ENCODE data around the gene ANKRD55. TPM values are rescaled to one million over a fixed set of nuclear protein-coding genes. Genes with fewer than 3 reads are reported as not detected.

ANKRD55 gene
- total and polyA plus RNA-seq, 2 donors from 2014 or later, result 0.26 to 1.2 TPM

GRCh38 chr5:56053363-56053762 lies 179.8 kb downstream of the ANKRD55 start:
- Histone ChIP-seq H3K27me3 (ENCODE audit: control insufficient read depth, insufficient read depth, low read length) (no peaks in the 10 kb centered on the region), H3K4me3 (ENCODE audit: low read length in 3 of 3) (no peak overlapping the region), H3K36me3 (ENCODE audit: control insufficient read depth in 2 of 3, insufficient read depth in 3 of 3, low read length in 3 of 3) (no peaks in the 10 kb centered on the region), H3K4me1 (ENCODE audit: control insufficient read depth in 2 of 3, insufficient read depth in 2 of 3, low read depth in 1 of 3, low read length in 3 of 3) (peaks cover 3 to 10% (median 6%) of the 10 kb centered on the region in 3 donors), H3K9me3 (ENCODE audit: control insufficient read depth in 2 of 3, insufficient read depth in 1 of 3, low read length in 3 of 3) (peaks cover 0 to 14% (median 0%) of the 10 kb centered on the region in 3 donors), H3K9ac (ENCODE audit: low read length in 3 of 3) (no peak overlapping the region), H3K27ac (ENCODE audit: low read depth in 2 of 2, low read length in 2 of 2) (no peak overlapping the region)
- FAIRE-seq (no peak), DNase-seq (no peak)
- TF ChIP-seq CTCF (IDR thresholded peaks at IDR 0.05; ENCODE audit: borderline replicate concordance, extremely low read depth, insufficient read depth), result no peak
- intact Hi-C loops (cut with DNase I), result no loop called here

GRCh38 chr5:56052735-56053134 lies 180.4 kb downstream of the ANKRD55 start:
- Histone ChIP-seq H3K4me3 (ENCODE audit: low read length in 3 of 3) (no peak overlapping the region), H3K27ac (ENCODE audit: low read depth in 2 of 2, low read length in 2 of 2) (no peak overlapping the region), H3K4me1 (ENCODE audit: control insufficient read depth in 2 of 3, insufficient read depth in 2 of 3, low read depth in 1 of 3, low read length in 3 of 3) (peaks cover 0 to 10% (median 3%) of the 10 kb centered on the region in 3 donors), H3K9me3 (ENCODE audit: control insufficient read depth in 2 of 3, insufficient read depth in 1 of 3, low read length in 3 of 3) (peaks cover 0 to 14% (median 0%) of the 10 kb centered on the region in 3 donors), H3K36me3 (ENCODE audit: control insufficient read depth in 2 of 3, insufficient read depth in 3 of 3, low read length in 3 of 3) (no peaks in the 10 kb centered on the region), H3K27me3 (ENCODE audit: control insufficient read depth, insufficient read depth, low read length) (no peaks in the 10 kb centered on the region), H3K9ac (ENCODE audit: low read length in 3 of 3) (no peak overlapping the region)
- DNase-seq (no peak), FAIRE-seq (no peak)
- intact Hi-C loops (cut with DNase I), result no loop called here
- TF ChIP-seq CTCF (IDR thresholded peaks at IDR 0.05; ENCODE audit: borderline replicate concordance, extremely low read depth, insufficient read depth), result no peak

GRCh38 chr5:56050551-56051255 lies 182.4 kb downstream of the ANKRD55 start:
- Histone ChIP-seq H3K36me3 (ENCODE audit: control insufficient read depth in 2 of 3, insufficient read depth in 3 of 3, low read length in 3 of 3) (no peaks in the 10 kb centered on the region), H3K9me3 (ENCODE audit: control insufficient read depth in 2 of 3, insufficient read depth in 1 of 3, low read length in 3 of 3) (peaks cover 0 to 16% (median 0%) of the 10 kb centered on the region in 3 donors), H3K4me3 (ENCODE audit: low read length in 3 of 3) (peak overlapping the region in 1 of 3 donors; percentile 21), H3K4me1 (ENCODE audit: control insufficient read depth in 2 of 3, insufficient read depth in 2 of 3, low read depth in 1 of 3, low read length in 3 of 3) (peaks cover 0 to 10% (median 3%) of the 10 kb centered on the region in 3 donors), H3K27ac (ENCODE audit: low read depth in 2 of 2, low read length in 2 of 2) (no peak overlapping the region), H3K27me3 (ENCODE audit: control insufficient read depth, insufficient read depth, low read length) (no peaks in the 10 kb centered on the region), H3K9ac (ENCODE audit: low read length in 3 of 3) (no peak overlapping the region)
- TF ChIP-seq CTCF (IDR thresholded peaks at IDR 0.05; ENCODE audit: borderline replicate concordance, extremely low read depth, insufficient read depth), result no peak
- DNase-seq, result peak in 2 of 5 donors; percentile 60 to 83
- intact Hi-C loops (cut with DNase I), result no loop called here
- no peak for FAIRE-seq

Other genes with a start within 250 kb of the ANKRD55 start
- gene IL6ST, start 238.4 kb downstream of the ANKRD55 start, total RNA-seq, result 378 TPM
- 39.2 TPM for gene IL6ST, start 238.4 kb downstream of the ANKRD55 start, polyA plus RNA-seq (ENCODE audit: insufficient read depth, low read depth, low replicate concordance)

Measured in kidney (tissue), 14 donors.